ENCODE data around the gene ANLN. TPM values are rescaled to one million over a fixed set of nuclear protein-coding genes. Genes with fewer than 3 reads are reported as not detected.
A peak's percentile ranks its signal among the peaks of the same experiment; 100 is the strongest.

The ANLN gene
- total and polyA plus RNA-seq, 9 of the 15 experiments (the other 6 are each of a cell fraction or from before 2014, with no cell fraction given), result 18.1 to 66.2 (median 38.7) TPM

DNA sequence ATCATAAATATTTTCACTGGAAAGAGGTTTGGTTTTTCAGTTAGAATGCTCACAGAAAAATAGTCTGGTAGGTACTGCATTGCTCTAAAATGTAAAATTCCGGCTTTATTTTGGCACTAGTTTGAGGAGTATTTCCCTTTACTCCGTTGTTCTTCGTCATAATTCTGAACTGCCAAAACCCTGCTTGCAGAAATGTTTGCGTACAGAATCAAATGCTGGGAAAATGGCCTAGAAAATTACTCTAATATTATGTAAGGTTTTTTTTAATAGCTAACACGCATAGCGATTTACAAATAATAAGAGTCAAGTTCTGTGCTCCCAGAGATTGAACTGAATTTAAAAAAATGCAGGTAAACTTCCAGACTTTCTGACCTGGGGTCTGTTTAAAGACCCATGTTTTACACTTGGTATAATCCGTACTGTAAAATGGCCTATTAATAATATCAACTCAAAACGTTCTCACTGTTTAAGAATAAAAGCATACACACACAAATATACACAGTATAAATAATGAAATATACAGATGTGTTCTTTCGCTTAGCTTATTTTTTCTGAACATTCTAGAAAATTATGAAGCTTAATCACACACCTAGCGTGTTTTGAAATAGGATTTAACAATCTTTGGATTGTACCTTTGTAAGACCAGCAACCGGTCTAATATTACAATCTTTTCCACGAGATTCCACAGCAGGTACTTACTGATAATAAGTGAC, 23.5 kb upstream of the ANLN start:
- 25% methylated on average over 12 of the region's 12 CpGs for WGBS (ENCODE audit: insufficient coverage, low coverage, missing lambda C conversion rate)
- CTCF ChIA-PET (ENCODE audit: low intra/inter-chr PET ratio), result no interaction called here
- Histone ChIP-seq H3K4me1 (replicated peaks in 1 of 2; ENCODE audit: control insufficient read depth in 2 of 2, insufficient read depth in 2 of 2, low read length in 2 of 2) (peaks cover 3 to 11% of the 10 kb centered on the region in 2 experiments; a peak in 3 of 5 replicates), H3K9me1 (ENCODE audit: control insufficient read depth, insufficient read depth, low read length) (no peaks in the 10 kb centered on the region), H3K36me3 (ENCODE audit: control insufficient read depth, insufficient read depth, low read length) (no peaks in the 10 kb centered on the region), H3K79me2 (ENCODE audit: control insufficient read depth, insufficient read depth, low read length) (no peaks in the 10 kb centered on the region), H3K9me3 (replicated peaks; ENCODE audit: control insufficient read depth, insufficient read depth, low read depth, low read length) (no peaks in the 10 kb centered on the region), H3K9ac (ENCODE audit: insufficient read depth in 1 of 2, low read depth in 2 of 2, low read length in 2 of 2) (peak overlapping the region in 1 of 2 experiments; percentile 93; a peak in 2 of 4 replicates), H3K27ac (ENCODE audit: extremely low read depth, low read depth, low read length) (no peak overlapping the region), H3K4me2 (ENCODE audit: insufficient read depth, low read length) (peak overlapping the region; percentile 97), H3K4me3 (peak overlapping the region; percentile 57), H4K20me1 (replicated peaks; ENCODE audit: control insufficient read depth, insufficient read depth, low read length) (no peaks in the 10 kb centered on the region), H2AFZ (ENCODE audit: low read depth, low read length) (peak overlapping the region; percentile 100), H3K27me3 (ENCODE audit: control insufficient read depth in 2 of 2, insufficient read depth in 2 of 2, low read length in 2 of 2) (peaks cover 11 to 26% of the 10 kb centered on the region in 2 experiments)
- intact Hi-C loops (cut with micrococcal nuclease) (no loop called here), in situ Hi-C loops (cut with MboI) (no loop called here)
- FAIRE-seq, result no peak
- POLR2A ChIA-PET, result interaction anchor here (1.5 kb wide), 2 partner anchors 9 to 23 kb away, joined by 3 to 8 read pairs; partner anchors contain the start of gene ANLN
- ATAC-seq, result no peak
- no peak for DNase-seq (ENCODE audit: extremely low read depth in 1 of 4, low spot score in 3 of 4)
- TF ChIP-seq, protein P1, sequence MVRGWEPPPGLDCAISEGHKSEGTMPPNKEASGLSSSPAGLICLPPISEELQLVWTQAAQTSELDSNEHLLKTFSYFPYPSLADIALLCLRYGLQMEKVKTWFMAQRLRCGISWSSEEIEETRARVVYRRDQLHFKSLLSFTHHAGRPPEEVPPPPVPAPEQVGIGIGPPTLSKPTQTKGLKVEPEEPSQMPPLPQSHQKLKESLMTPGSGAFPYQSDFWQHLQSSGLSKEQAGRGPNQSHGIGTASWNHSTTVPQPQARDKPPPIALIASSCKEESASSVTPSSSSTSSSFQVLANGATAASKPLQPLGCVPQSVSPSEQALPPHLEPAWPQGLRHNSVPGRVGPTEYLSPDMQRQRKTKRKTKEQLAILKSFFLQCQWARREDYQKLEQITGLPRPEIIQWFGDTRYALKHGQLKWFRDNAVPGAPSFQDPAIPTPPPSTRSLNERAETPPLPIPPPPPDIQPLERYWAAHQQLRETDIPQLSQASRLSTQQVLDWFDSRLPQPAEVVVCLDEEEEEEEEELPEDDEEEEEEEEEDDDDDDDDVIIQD (CRISPR knock-in tag; IDR thresholded peaks at IDR 0.05), result no peak
- TF ChIP-seq U2AF1 (optimal IDR thresholded peaks at IDR 0.05; ENCODE audit: low read depth, low read length), result no peak
- TF ChIP-seq CBX8 (IDR thresholded peaks at IDR 0.05; ENCODE audit: borderline replicate concordance, extremely low read depth, low read depth, low read length, poor library complexity, severe bottlenecking), result peak; percentile 94
- TF ChIP-seq CBX2 (IDR thresholded peaks at IDR 0.05; ENCODE audit: insufficient read depth, low read length, poor library complexity, severe bottlenecking), result peak; percentile 83
- no TSS peak for BruUV-seq (replicated peaks)
